Measurements from ENCODE around the gene CAMK2N1. TPM values are rescaled to one million over a fixed set of nuclear protein-coding genes. Genes with fewer than 3 reads are reported as not detected.

CAMK2N1 gene
- polyA plus RNA-seq (54.2 and 67.1 TPM in 2 replicates), polyA minus RNA-seq (41.1 and 41.9 TPM in 2 replicates)

DNA sequence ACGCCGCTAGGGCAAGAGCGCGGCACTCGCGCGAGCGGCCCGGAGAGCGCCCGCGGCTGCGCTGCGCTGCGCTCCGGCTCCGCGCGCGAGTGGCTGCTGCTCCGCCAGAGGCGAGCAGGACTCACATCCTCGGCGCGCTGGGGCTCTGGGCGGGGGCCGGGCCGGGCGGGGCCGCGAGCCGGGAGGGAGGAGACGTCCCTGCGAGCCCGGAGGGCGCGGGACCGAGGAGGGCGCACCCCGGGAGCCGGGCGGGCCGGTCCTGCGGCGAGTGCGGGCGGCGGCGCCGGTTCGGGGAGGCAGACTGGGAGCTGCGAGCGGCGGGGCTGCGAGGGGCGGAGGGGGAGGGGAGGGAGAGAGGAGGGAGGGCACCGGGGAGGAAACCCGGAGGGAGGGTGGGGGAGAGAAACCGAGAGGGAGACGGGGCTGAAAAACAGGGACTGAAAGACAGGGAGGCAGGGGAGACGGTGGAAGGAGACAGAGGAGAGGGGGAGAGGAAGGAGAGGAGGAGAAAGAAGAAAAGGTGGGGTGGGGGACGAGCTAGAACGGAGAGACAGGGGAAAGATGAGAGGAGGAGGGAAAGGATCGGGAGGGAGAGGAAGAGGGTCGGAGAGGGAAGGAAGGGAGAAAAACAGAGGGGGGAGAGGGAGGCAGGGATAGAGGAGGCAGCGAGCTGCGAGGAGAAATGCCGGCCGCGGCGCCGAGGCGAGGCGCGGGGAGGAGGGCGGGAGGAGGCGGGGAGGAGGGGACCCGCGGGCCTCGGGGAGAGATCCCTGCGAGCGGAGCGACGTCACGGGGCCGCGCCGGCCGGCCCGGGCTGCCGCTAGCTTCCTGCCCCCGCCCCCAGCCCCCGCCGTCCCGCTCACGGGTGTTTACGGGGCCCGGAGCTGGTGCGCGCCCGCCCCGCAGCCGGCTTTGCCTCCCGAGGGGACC, at the start of gene CAMK2N1:
Gene CAMK2N1 (minus strand): TSS at position 684 of the 930 bp plus-strand sequence. CDS start 831 bp downstream, outside the sequence.
- H3K9me3 ChIP-seq (ENCODE audit: low read length) = no peaks in the 10 kb centered on the region
- no peaks in the 10 kb centered on the region for H3K36me3 ChIP-seq (ENCODE audit: insufficient read depth, low read length)
- no peaks in the 10 kb centered on the region for H3F3A ChIP-seq (ENCODE audit: insufficient read depth, low read length, poor library complexity, severe bottlenecking)
- H4K20me1 ChIP-seq (ENCODE audit: insufficient read depth) = no peaks in the 10 kb centered on the region
- H3K9ac ChIP-seq (ENCODE audit: low read length) = peak within 1 kb of the TSS; percentile 99
- H3K4me3 ChIP-seq (ENCODE audit: low read length) = peak within 1 kb of the TSS; percentile 98
- peaks cover 16% of the 10 kb centered on the region for H3K27me3 ChIP-seq (ENCODE audit: insufficient read depth, low read depth, low read length)
- TF ChIP-seq MXI1 (conservative IDR thresholded peaks at IDR 0.05; ENCODE audit: poor library complexity, severe bottlenecking) (peak; percentile 9), RAD21 (conservative IDR thresholded peaks at IDR 0.05) (no peak), TAF1 (IDR thresholded peaks at IDR 0.05; ENCODE audit: low read depth) (no peak), POLR2AphosphoS5 (IDR thresholded peaks at IDR 0.05) (peak; percentile 77), EP300 (conservative IDR thresholded peaks at IDR 0.05; ENCODE audit: poor library complexity, severe bottlenecking) (no peak)
- TF ChIP-seq, protein P1, sequence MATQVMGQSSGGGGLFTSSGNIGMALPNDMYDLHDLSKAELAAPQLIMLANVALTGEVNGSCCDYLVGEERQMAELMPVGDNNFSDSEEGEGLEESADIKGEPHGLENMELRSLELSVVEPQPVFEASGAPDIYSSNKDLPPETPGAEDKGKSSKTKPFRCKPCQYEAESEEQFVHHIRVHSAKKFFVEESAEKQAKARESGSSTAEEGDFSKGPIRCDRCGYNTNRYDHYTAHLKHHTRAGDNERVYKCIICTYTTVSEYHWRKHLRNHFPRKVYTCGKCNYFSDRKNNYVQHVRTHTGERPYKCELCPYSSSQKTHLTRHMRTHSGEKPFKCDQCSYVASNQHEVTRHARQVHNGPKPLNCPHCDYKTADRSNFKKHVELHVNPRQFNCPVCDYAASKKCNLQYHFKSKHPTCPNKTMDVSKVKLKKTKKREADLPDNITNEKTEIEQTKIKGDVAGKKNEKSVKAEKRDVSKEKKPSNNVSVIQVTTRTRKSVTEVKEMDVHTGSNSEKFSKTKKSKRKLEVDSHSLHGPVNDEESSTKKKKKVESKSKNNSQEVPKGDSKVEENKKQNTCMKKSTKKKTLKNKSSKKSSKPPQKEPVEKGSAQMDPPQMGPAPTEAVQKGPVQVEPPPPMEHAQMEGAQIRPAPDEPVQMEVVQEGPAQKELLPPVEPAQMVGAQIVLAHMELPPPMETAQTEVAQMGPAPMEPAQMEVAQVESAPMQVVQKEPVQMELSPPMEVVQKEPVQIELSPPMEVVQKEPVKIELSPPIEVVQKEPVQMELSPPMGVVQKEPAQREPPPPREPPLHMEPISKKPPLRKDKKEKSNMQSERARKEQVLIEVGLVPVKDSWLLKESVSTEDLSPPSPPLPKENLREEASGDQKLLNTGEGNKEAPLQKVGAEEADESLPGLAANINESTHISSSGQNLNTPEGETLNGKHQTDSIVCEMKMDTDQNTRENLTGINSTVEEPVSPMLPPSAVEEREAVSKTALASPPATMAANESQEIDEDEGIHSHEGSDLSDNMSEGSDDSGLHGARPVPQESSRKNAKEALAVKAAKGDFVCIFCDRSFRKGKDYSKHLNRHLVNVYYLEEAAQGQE (IDR thresholded peaks at IDR 0.05; ENCODE audit: borderline replicate concordance) = peak; percentile 77
- TF ChIP-seq, protein P2, sequence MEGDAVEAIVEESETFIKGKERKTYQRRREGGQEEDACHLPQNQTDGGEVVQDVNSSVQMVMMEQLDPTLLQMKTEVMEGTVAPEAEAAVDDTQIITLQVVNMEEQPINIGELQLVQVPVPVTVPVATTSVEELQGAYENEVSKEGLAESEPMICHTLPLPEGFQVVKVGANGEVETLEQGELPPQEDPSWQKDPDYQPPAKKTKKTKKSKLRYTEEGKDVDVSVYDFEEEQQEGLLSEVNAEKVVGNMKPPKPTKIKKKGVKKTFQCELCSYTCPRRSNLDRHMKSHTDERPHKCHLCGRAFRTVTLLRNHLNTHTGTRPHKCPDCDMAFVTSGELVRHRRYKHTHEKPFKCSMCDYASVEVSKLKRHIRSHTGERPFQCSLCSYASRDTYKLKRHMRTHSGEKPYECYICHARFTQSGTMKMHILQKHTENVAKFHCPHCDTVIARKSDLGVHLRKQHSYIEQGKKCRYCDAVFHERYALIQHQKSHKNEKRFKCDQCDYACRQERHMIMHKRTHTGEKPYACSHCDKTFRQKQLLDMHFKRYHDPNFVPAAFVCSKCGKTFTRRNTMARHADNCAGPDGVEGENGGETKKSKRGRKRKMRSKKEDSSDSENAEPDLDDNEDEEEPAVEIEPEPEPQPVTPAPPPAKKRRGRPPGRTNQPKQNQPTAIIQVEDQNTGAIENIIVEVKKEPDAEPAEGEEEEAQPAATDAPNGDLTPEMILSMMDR (IDR thresholded peaks at IDR 0.05; ENCODE audit: poor library complexity, severe bottlenecking) = no peak
- H3K4me2 ChIP-seq (ENCODE audit: low read length) = peak within 1 kb of the TSS; percentile 100
- H3K79me2 ChIP-seq (replicated peaks; ENCODE audit: insufficient read depth, low read length) = peaks cover 31% of the 10 kb centered on the region
- peak within 1 kb of the TSS; percentile 98 for H3K27ac ChIP-seq (ENCODE audit: low read length)
- no peaks in the 10 kb centered on the region for H3K9me2 ChIP-seq (ENCODE audit: insufficient read depth, low read length)
- H2AFZ ChIP-seq (ENCODE audit: low read depth, low read length) = peak within 1 kb of the TSS; percentile 73

DNA sequence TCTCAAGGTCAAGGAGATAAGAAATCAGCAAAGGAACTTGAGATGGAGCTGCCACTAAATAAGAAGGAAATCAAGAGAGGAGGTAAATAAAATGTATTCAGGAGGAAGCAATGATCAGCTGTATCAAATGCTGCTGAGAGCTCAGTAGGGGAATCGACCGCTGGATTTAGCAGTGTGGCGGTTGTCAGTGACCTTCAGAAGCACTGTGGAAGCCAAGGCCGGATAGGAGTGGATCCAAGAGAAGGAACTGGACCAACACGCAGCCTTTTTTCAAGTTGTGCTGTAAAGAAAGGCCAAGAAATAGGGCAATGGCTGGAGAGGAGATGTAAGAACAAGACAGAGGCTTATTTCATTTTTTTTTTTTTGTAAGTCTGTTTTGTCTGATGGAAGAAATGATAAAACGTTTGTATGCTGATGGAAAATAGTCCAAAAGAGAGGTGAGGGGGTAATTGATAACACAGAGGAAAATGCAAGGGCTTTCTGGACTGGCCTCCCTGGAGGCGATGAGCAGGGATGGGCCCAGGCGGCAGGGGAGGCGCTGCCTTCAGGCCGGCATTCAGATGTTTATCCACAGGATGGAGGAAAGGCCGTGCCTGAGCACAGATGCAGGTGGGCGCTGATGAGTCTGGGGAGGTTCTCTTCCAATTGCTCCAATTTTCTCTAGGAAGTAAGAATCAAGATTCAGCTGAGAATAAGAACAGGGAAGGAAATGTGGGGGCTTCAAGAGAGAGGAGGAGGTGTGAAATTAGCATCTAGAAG, 48.8 kb upstream of the CAMK2N1 start:
- TF ChIP-seq RAD21 (conservative IDR thresholded peaks at IDR 0.05) = no peak
- TF ChIP-seq TAF1 (IDR thresholded peaks at IDR 0.05; ENCODE audit: low read depth) = no peak
- TF ChIP-seq SMC3 (conservative IDR thresholded peaks at IDR 0.05; ENCODE audit: poor library complexity) = no peak
- TF ChIP-seq POLR2AphosphoS5 (IDR thresholded peaks at IDR 0.05) = no peak
- no peak for TF ChIP-seq EZH2 (IDR thresholded peaks at IDR 0.05; ENCODE audit: borderline replicate concordance, insufficient read depth, low read length, poor library complexity, severe bottlenecking)
- no peak overlapping the region for H3K4me3 ChIP-seq (ENCODE audit: low read length)
- H3K9me2 ChIP-seq (ENCODE audit: insufficient read depth, low read length) = no peaks in the 10 kb centered on the region
- H3K9me3 ChIP-seq (ENCODE audit: low read length) = no peaks in the 10 kb centered on the region
- no peak overlapping the region for H2AFZ ChIP-seq (ENCODE audit: low read depth, low read length)
- no peaks in the 10 kb centered on the region for H4K20me1 ChIP-seq (ENCODE audit: insufficient read depth)
- H3K27ac ChIP-seq (ENCODE audit: low read length) = no peak overlapping the region
- no peak overlapping the region for H3K9ac ChIP-seq (ENCODE audit: low read length)
- no peaks in the 10 kb centered on the region for H3K27me3 ChIP-seq (ENCODE audit: insufficient read depth, low read depth, low read length)
- H3F3A ChIP-seq (ENCODE audit: insufficient read depth, low read length, poor library complexity, severe bottlenecking) = no peaks in the 10 kb centered on the region
- H3K36me3 ChIP-seq (ENCODE audit: insufficient read depth, low read length) = no peaks in the 10 kb centered on the region
- H3K4me2 ChIP-seq (ENCODE audit: low read length) = no peak overlapping the region
- H3K79me2 ChIP-seq (replicated peaks; ENCODE audit: insufficient read depth, low read length) = no peaks in the 10 kb centered on the region
